Adrenal gland (tissue), 5 donors: ENCODE data around the gene CMKLR1.

Experiments
- CTCF ChIP-seq, 6 experiments: fragments of 450-650 bp in 4 of 6; fragments of 200-600 bp in 2 of 6; sonication (generic) in 1 of 6; IDR thresholded peaks; 1 replicate in 5 of 6; 2 replicates in 1 of 6; pipeline versions ENCODE4 v1.5.1 to v1.8.0; 2016 to 2021; ENCODE audit warnings: antibody characterized with exemption in 6 of 6, mild to moderate bottlenecking in 2 of 6, moderate library complexity in 1 of 6
- POLR2A ChIP-seq, 2 donors: fragments of 450-650 bp; IDR thresholded peaks; one replicate each; pipeline ENCODE4 v1.6.1; 2017; ENCODE audit warnings: antibody characterized with exemption in 2 of 2, mild to moderate bottlenecking in 2 of 2, moderate library complexity in 1 of 2
- donor health status: DM: no; HTN: no; CAD: no.

GRCh38 chr12:108282160-108282559 lies 57.0 kb downstream of the CMKLR1 start:
- TF ChIP-seq CTCF (IDR thresholded peaks at IDR 0.05) (no peak), POLR2A (IDR thresholded peaks at IDR 0.05) (no peak)
